ENCODE measurements around the gene OR2A5. TPM values are rescaled to one million over a fixed set of nuclear protein-coding genes. Genes with fewer than 3 reads are reported as not detected.

The OR2A5 gene
- not detected for total RNA-seq
- not detected for polyA plus RNA-seq
- not detected for total RNA-seq

GRCh38 chr7:144048648-144049047, at the start of gene OR2A5:
Gene OR2A5 (plus strand): TSS chr7:144048948. CDS start chr7:144050402, 1,454 bp downstream.
- H3K4me1 ChIP-seq (ENCODE audit: control insufficient read depth in 2 of 2, insufficient read depth in 2 of 2, low read length in 2 of 2) = no peaks in the 10 kb centered on the region
- peaks cover 0 to 3% (median 0%) of the 10 kb centered on the region in 11 donors for H3K9me3 Mint-ChIP-seq
- intact Hi-C loops (cut with micrococcal nuclease) = no loop called here
- H3K9me3 ChIP-seq (ENCODE audit: control insufficient read depth in 2 of 3, low read length in 3 of 3) = no peaks in the 10 kb centered on the region
- no peak for ATAC-seq
- ChIA-PET POLR2A (no interaction called here), CTCF (interaction anchor here (0.7 kb wide), 1 partner anchor 15 kb away, joined by 4 read pairs; no protein-coding TSS in a partner anchor)
- no peak for DNase-seq
- H3K4me1 Mint-ChIP-seq = peaks cover 0 to 1% (median 0%) of the 10 kb centered on the region in 7 donors
- no peaks in the 10 kb centered on the region for H3K36me3 Mint-ChIP-seq
- H3K27me3 ChIP-seq (ENCODE audit: control insufficient read depth in 2 of 2, insufficient read depth in 2 of 2, low read length in 2 of 2) = no peaks in the 10 kb centered on the region
- no peaks in the 10 kb centered on the region for H3K36me3 ChIP-seq (ENCODE audit: control insufficient read depth in 2 of 3, insufficient read depth in 3 of 3, low read length in 3 of 3)
- H3K4me3 Mint-ChIP-seq = no peak within 1 kb of the TSS
- H3K27ac ChIP-seq (ENCODE audit: low read depth, low read length) = no peak within 1 kb of the TSS
- H3K4me3 ChIP-seq (ENCODE audit: low read length) = no peak within 1 kb of the TSS
- peaks cover 7 to 32% (median 17%) of the 10 kb centered on the region in 5 donors for H3K27me3 Mint-ChIP-seq
- H3K27ac Mint-ChIP-seq = no peak within 1 kb of the TSS

GRCh38 chr7:144000020-144000419, 48.7 kb upstream of the OR2A5 start, which contains the start of gene OR6B1:
Gene OR6B1 (plus strand): TSS chr7:144000320. CDS start chr7:144003997, 3,677 bp downstream.
- H3K9me3 Mint-ChIP-seq = peaks cover 0 to 3% (median 0%) of the 10 kb centered on the region in 11 donors
- ChIA-PET CTCF (no interaction called here), POLR2A (no interaction called here)
- peaks cover 0 to 18% (median 6%) of the 10 kb centered on the region in 5 donors for H3K27me3 Mint-ChIP-seq
- H3K4me1 Mint-ChIP-seq = no peaks in the 10 kb centered on the region
- no peak for DNase-seq
- no peak for ATAC-seq
- H3K27ac Mint-ChIP-seq = no peak within 1 kb of the TSS
- H3K36me3 ChIP-seq (ENCODE audit: control insufficient read depth in 2 of 3, insufficient read depth in 3 of 3, low read length in 3 of 3) = no peaks in the 10 kb centered on the region
- no peaks in the 10 kb centered on the region for H3K27me3 ChIP-seq (ENCODE audit: control insufficient read depth in 2 of 2, insufficient read depth in 2 of 2, low read length in 2 of 2)
- no peaks in the 10 kb centered on the region for H3K9me3 ChIP-seq (ENCODE audit: control insufficient read depth in 2 of 3, low read length in 3 of 3)
- no peak within 1 kb of the TSS for H3K4me3 ChIP-seq (ENCODE audit: low read length)
- intact Hi-C loops (cut with micrococcal nuclease) = no loop called here
- H3K36me3 Mint-ChIP-seq = no peaks in the 10 kb centered on the region
- no peak within 1 kb of the TSS for H3K27ac ChIP-seq (ENCODE audit: low read depth, low read length)
- H3K4me3 Mint-ChIP-seq = no peak within 1 kb of the TSS
- H3K4me1 ChIP-seq (ENCODE audit: control insufficient read depth in 2 of 2, insufficient read depth in 2 of 2, low read length in 2 of 2) = no peaks in the 10 kb centered on the region

- Mint-ChIP-seq H3K36me3 (no peaks in the 10 kb centered on the region), H3K27ac (no peak overlapping the region), H3K9me3 (peaks cover 0 to 3% (median 0%) of the 10 kb centered on the region in 11 donors), H3K4me1 (no peaks in the 10 kb centered on the region), H3K4me3 (no peak overlapping the region), H3K27me3 (peaks cover 5 to 24% (median 10%) of the 10 kb centered on the region in 5 donors)
- ChIA-PET CTCF (no interaction called here), POLR2A (no interaction called here)
- intact Hi-C loops (cut with micrococcal nuclease) = no loop called here
- no peak for DNase-seq
- H3K36me3 ChIP-seq (ENCODE audit: control insufficient read depth in 2 of 3, insufficient read depth in 3 of 3, low read length in 3 of 3) = no peaks in the 10 kb centered on the region
- H3K27ac ChIP-seq (ENCODE audit: low read depth, low read length) = no peak overlapping the region
- H3K4me1 ChIP-seq (ENCODE audit: control insufficient read depth in 2 of 2, insufficient read depth in 2 of 2, low read length in 2 of 2) = no peaks in the 10 kb centered on the region
- H3K27me3 ChIP-seq (ENCODE audit: control insufficient read depth in 2 of 2, insufficient read depth in 2 of 2, low read length in 2 of 2) = no peaks in the 10 kb centered on the region
- no peak for ATAC-seq
- H3K4me3 ChIP-seq (ENCODE audit: low read length) = no peak overlapping the region
- no peaks in the 10 kb centered on the region for H3K9me3 ChIP-seq (ENCODE audit: control insufficient read depth in 2 of 3, low read length in 3 of 3)
These were observed 47.2 kb upstream of the OR2A5 start for GRCh38 chr7:144001543-144001942.

GRCh38 chr7:144004703-144005102, 44.0 kb upstream of the OR2A5 start:
- Histone ChIP-seq H3K9me3 (ENCODE audit: control insufficient read depth in 2 of 3, low read length in 3 of 3) (peaks cover 0 to 9% (median 0%) of the 10 kb centered on the region in 3 experiments), H3K4me3 (ENCODE audit: low read length) (no peak overlapping the region), H3K4me1 (ENCODE audit: control insufficient read depth in 2 of 2, insufficient read depth in 2 of 2, low read length in 2 of 2) (no peaks in the 10 kb centered on the region), H3K36me3 (ENCODE audit: control insufficient read depth in 2 of 3, insufficient read depth in 3 of 3, low read length in 3 of 3) (no peaks in the 10 kb centered on the region), H3K27me3 (ENCODE audit: control insufficient read depth in 2 of 2, insufficient read depth in 2 of 2, low read length in 2 of 2) (no peaks in the 10 kb centered on the region), H3K27ac (ENCODE audit: low read depth, low read length) (no peak overlapping the region)
- Mint-ChIP-seq H3K9me3 (peaks cover 0 to 20% (median 8%) of the 10 kb centered on the region in 11 donors), H3K4me1 (no peaks in the 10 kb centered on the region), H3K27ac (no peak overlapping the region), H3K27me3 (peaks cover 12 to 36% (median 27%) of the 10 kb centered on the region in 5 donors), H3K36me3 (peaks cover 0 to 14% (median 4%) of the 10 kb centered on the region in 5 donors), H3K4me3 (no peak overlapping the region)
- DNase-seq (no peak), ATAC-seq (no peak)
- ChIA-PET POLR2A (no interaction called here), CTCF (no interaction called here)
- intact Hi-C loops (cut with micrococcal nuclease) = no loop called here

GRCh38 chr7:144006029-144006691, 42.6 kb upstream of the OR2A5 start:
- Mint-ChIP-seq H3K4me1 (no peaks in the 10 kb centered on the region), H3K9me3 (peaks cover 0 to 31% (median 13%) of the 10 kb centered on the region in 11 donors), H3K4me3 (no peak overlapping the region), H3K27me3 (peaks cover 10 to 40% (median 31%) of the 10 kb centered on the region in 5 donors), H3K36me3 (peaks cover 0 to 18% (median 4%) of the 10 kb centered on the region in 5 donors), H3K27ac (no peak overlapping the region)
- Histone ChIP-seq H3K27me3 (ENCODE audit: control insufficient read depth in 2 of 2, insufficient read depth in 2 of 2, low read length in 2 of 2) (no peaks in the 10 kb centered on the region), H3K36me3 (ENCODE audit: control insufficient read depth in 2 of 3, insufficient read depth in 3 of 3, low read length in 3 of 3) (no peaks in the 10 kb centered on the region), H3K4me3 (ENCODE audit: low read length) (no peak overlapping the region), H3K4me1 (ENCODE audit: control insufficient read depth in 2 of 2, insufficient read depth in 2 of 2, low read length in 2 of 2) (no peaks in the 10 kb centered on the region), H3K9me3 (ENCODE audit: control insufficient read depth in 2 of 3, low read length in 3 of 3) (peaks cover 0 to 10% (median 0%) of the 10 kb centered on the region in 3 experiments), H3K27ac (ENCODE audit: low read depth, low read length) (no peak overlapping the region)
- ATAC-seq (no peak), DNase-seq (no peak)
- intact Hi-C loops (cut with micrococcal nuclease) = no loop called here
- CTCF ChIA-PET = no interaction called here
- POLR2A ChIA-PET = no interaction called here

- Mint-ChIP-seq H3K4me3 (no peak overlapping the region), H3K36me3 (peaks cover 0 to 22% (median 6%) of the 10 kb centered on the region in 5 donors)
- POLR2A ChIA-PET = no interaction called here
These were observed 42.1 kb upstream of the OR2A5 start for GRCh38 chr7:144006692-144007042.

GRCh38 chr7:144009361-144009760, 39.4 kb upstream of the OR2A5 start:
- no peaks in the 10 kb centered on the region for H3K36me3 ChIP-seq (ENCODE audit: control insufficient read depth in 2 of 3, insufficient read depth in 3 of 3, low read length in 3 of 3)
- CTCF ChIA-PET = no interaction called here
- no peak overlapping the region for H3K27ac Mint-ChIP-seq
- H3K27me3 ChIP-seq (ENCODE audit: control insufficient read depth in 2 of 2, insufficient read depth in 2 of 2, low read length in 2 of 2) = no peaks in the 10 kb centered on the region
- no peak overlapping the region for H3K4me3 Mint-ChIP-seq
- POLR2A ChIA-PET = no interaction called here
- peaks cover 0 to 22% (median 7%) of the 10 kb centered on the region in 5 donors for H3K36me3 Mint-ChIP-seq
- ATAC-seq = no peak
- DNase-seq = no peak
- H3K27me3 Mint-ChIP-seq = peaks cover 6 to 52% (median 44%) of the 10 kb centered on the region in 5 donors
- H3K4me3 ChIP-seq (ENCODE audit: low read length) = no peak overlapping the region
- H3K27ac ChIP-seq (ENCODE audit: low read depth, low read length) = no peak overlapping the region
- H3K4me1 ChIP-seq (ENCODE audit: control insufficient read depth in 2 of 2, insufficient read depth in 2 of 2, low read length in 2 of 2) = no peaks in the 10 kb centered on the region
- intact Hi-C loops (cut with micrococcal nuclease) = no loop called here
- peaks cover 0 to 10% (median 0%) of the 10 kb centered on the region in 3 experiments for H3K9me3 ChIP-seq (ENCODE audit: control insufficient read depth in 2 of 3, low read length in 3 of 3)
- peaks cover 0 to 2% (median 0%) of the 10 kb centered on the region in 7 donors for H3K4me1 Mint-ChIP-seq
- H3K9me3 Mint-ChIP-seq = peaks cover 0 to 32% (median 14%) of the 10 kb centered on the region in 11 donors

More at GRCh38 chr7:144006692-144007042, 42.1 kb upstream of the OR2A5 start:
- H3K27ac Mint-ChIP-seq = no peak overlapping the region
- no peak overlapping the region for H3K27ac ChIP-seq (ENCODE audit: low read depth, low read length)
- no peaks in the 10 kb centered on the region for H3K27me3 ChIP-seq (ENCODE audit: control insufficient read depth in 2 of 2, insufficient read depth in 2 of 2, low read length in 2 of 2)
- DNase-seq (no peak), ATAC-seq (no peak)
- H3K36me3 ChIP-seq (ENCODE audit: control insufficient read depth in 2 of 3, insufficient read depth in 3 of 3, low read length in 3 of 3) = no peaks in the 10 kb centered on the region
- intact Hi-C loops (cut with micrococcal nuclease) = no loop called here
- CTCF ChIA-PET = no interaction called here
- no peaks in the 10 kb centered on the region for H3K4me1 Mint-ChIP-seq
- H3K27me3 Mint-ChIP-seq = peaks cover 9 to 40% (median 31%) of the 10 kb centered on the region in 5 donors
- H3K4me1 ChIP-seq (ENCODE audit: control insufficient read depth in 2 of 2, insufficient read depth in 2 of 2, low read length in 2 of 2) = no peaks in the 10 kb centered on the region
- no peak overlapping the region for H3K4me3 ChIP-seq (ENCODE audit: low read length)
- H3K9me3 Mint-ChIP-seq = peaks cover 0 to 32% (median 13%) of the 10 kb centered on the region in 11 donors
- H3K9me3 ChIP-seq (ENCODE audit: control insufficient read depth in 2 of 3, low read length in 3 of 3) = peaks cover 0 to 10% (median 0%) of the 10 kb centered on the region in 3 experiments

All from naive thymus-derived CD4-positive, alpha-beta T cell (primary cell).